Stimulated activated CD8-positive, alpha-beta memory T cell treated with anti-CD3 and anti-CD28 coated beads, Interleukin-7, amount 100 ng/mL, for 24 hours (primary cell): ENCODE data around the gene PTHLH.

Source experiments
- DNase-seq: peaks from one replicate; pipeline ENCODE4 v3.0.0-alpha.2; 2020; ENCODE audit warnings: low read depth

The PTHLH gene

GRCh38 chr12:27972721-27973120 is at the start of gene PTHLH:
Gene PTHLH (minus strand): TSS chr12:27972733. CDS start chr12:27969494, 3,239 bp downstream.
- no peak for DNase-seq

- no peak for DNase-seq
These were observed 49.2 kb upstream of the PTHLH start for GRCh38 chr12:28021704-28022103.

DNA sequence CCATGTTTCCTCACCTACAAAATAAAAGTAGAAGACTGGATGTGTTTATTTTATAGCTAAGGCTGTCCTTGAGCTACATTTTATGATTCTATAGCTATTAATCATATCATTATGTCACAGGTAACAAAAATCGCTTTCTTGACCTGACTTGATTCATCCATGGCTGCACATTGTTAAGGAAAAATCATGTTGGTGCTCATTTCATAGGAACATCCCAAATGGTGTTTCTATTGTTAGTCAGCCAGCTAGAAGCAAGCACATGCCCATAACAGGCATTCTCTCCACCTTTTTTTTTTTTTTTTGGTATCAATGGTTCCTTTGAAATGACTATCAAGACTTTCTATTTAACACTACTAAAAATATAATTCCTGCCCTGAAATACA is 45.3 kb upstream of the PTHLH start:
- no peak for DNase-seq

DNA sequence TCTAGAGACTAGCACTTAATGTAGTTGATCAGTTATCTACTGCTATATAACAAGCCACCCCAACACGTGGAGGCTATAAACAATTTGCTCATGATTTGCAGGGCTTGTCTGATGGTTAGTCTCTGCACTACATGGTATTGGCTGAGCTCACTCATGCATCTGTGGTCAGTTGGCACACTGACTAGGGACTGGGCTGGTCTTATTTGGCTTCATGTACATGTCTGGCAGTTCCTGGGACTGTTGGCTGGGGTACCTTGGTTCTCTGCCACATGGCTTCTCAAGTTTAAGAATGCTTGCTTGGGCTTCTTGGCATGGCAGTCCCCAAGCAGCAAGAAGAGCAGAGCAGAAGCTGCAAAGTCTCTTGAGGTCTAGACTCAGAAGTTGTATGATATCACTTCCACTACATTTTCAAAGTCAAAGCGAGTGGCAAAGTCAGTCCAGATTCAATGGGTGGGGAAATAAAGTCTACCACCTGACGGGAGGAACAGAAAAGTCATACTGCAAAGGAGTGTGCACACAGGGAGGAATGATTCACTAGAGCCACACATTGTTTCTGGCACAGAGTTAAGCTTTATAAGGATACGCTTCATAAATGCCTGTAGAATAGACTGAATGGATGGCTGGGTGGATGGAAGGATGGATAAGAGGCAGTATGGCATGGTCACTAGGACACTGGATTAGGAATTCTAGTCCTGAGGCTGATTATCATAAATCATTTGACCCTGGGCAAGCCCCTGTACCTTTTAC is 44.8 kb upstream of the PTHLH start:
- DNase-seq = no peak

GRCh38 chr12:28015165-28015564 is 42.6 kb upstream of the PTHLH start:
- DNase-seq = no peak

- DNase-seq = no peak
These were observed 41.7 kb upstream of the PTHLH start for GRCh38 chr12:28014196-28014595.

DNA sequence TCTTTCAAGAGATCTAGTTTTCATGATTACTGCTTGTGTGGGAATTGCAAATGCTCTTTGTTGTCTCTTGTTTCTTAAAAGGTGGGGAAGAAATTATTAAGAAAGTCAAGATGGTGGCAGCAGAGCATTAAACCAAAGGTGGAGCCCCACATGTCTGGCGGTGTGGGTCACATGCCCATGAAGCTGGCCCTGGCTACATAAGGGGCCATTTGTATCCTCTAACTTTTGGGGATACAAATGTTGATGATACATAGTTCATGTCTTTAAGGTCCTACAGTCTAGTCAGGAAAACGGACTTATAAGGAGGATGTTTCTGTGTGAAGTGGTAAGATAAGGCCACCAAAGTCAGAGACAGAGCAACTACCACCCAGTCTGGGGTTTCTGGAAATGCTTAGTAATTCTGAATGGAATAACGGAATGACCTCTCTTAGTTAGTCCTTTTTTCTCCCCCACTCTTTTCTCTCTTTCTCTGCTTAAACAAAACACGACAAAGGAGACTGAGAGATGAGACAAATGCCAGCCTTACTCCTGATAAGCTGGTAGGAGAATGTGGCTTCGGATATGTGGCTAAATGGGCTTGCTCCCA is 39.9 kb upstream of the PTHLH start:
- no peak for DNase-seq

DNA sequence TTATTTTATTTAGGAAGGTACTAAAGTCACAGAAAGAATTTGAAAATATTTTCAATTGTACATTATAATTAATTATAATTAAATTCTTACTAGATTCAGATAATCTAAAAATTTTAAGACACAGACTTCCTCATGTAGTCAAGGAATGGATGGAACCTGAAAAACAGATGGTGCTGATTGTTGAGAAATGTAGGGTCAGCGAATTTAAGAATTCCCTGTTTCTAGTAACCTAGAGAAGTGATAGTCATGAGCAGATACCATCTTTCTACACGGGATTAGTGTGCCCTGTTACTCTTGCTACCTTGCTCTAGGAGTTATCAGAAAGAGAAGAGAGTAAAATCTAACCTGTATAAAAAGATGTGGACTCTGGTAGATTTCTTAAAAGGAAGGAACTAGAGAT is 37.5 kb upstream of the PTHLH start:
- no peak for DNase-seq

DNA sequence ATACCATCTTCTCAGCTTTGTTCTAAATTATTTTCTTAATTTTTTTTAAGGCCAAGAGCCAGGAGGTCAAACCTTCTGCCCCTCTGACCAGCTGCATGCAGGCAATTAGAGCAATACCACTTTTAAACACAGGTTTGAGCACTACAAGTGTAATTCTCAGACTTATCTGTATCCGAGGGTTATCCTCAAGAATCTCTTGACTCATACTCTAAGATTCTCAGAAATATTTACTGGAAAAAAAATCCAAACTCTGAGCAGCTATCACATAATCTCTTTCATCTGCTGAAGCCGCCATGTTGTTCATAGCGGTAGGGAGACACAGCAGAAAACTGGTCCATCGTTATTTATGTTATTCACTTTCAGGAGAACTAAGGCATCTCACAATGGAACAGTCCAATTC is 27.4 kb upstream of the PTHLH start:
- no peak for DNase-seq

DNA sequence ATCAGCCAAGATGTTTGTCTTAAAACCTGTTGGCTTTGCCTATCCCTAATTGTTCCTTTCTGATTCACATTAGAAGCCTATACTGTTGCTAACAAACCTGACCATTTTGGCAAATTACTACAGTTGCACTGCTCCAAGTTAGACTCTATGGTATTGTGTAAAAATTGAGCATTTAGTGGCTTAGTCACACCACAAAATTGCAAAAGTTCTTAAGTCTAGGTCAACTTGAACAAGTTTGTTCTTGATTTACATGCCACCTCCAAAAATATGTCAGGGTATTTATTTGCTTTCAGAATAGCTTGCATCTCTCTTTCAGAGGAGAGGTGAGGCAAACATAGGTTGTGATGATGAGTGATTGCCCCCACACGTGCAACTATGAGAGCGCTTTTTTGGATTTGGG is 27.0 kb upstream of the PTHLH start:
- no peak for DNase-seq

- DNase-seq = no peak
These were observed 26.1 kb upstream of the PTHLH start for GRCh38 chr12:27998658-27999057.

DNA sequence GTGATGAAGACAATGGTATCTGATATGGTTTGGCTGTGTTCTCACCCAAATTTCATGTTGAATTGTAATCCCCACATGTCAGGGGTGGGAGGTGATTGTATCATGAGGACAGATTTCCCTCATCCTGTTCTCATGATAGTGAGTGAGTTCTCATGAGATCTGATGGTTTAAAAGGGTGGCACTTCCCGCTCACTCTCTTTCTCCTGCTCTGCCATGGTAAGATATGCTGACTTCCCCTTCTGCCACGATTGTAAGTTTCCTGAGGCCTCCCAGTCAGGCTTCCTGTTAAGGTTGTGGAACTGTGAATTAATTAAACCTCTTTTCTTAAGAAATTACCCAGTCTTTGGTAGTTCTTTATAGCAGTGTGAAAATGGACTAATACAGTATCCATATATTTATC is 25.6 kb upstream of the PTHLH start:
- DNase-seq = no peak

DNA sequence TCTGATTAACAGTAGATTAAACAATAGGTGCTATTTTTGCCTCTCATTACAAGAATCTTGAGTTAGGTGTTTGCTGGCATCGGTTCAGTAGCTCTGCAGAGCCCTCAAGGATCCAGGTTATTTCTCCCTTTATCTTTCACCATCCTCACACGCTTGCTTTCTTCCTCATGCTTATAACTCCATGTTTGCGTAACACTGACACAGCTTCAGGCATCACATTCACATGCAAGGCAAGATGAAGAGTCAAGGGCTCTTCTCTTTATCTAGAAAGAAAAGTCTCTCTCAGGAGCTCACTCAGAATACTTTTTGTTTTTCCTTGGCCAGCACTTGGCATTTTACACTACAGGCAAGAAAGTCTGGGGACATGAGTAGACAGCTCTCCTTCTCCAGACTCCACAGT is 24.2 kb upstream of the PTHLH start:
- DNase-seq = no peak

- DNase-seq = no peak
These were observed 22.9 kb upstream of the PTHLH start for GRCh38 chr12:27995406-27995805.

- no peak for DNase-seq
These were observed 16.2 kb upstream of the PTHLH start for GRCh38 chr12:27988594-27989233.

GRCh38 chr12:27987331-27987730 is 14.8 kb upstream of the PTHLH start:
- DNase-seq = no peak

GRCh38 chr12:27984275-27984674 is 11.7 kb upstream of the PTHLH start:
- no peak for DNase-seq

GRCh38 chr12:27982951-27983350 is 10.4 kb upstream of the PTHLH start:
- no peak for DNase-seq

- no peak for DNase-seq
These were observed 9.9 kb upstream of the PTHLH start for GRCh38 chr12:27982385-27982784.

GRCh38 chr12:27981874-27982273 is 9.3 kb upstream of the PTHLH start:
- DNase-seq = no peak

GRCh38 chr12:27979145-27979544 is 6.6 kb upstream of the PTHLH start:
- no peak for DNase-seq

DNA sequence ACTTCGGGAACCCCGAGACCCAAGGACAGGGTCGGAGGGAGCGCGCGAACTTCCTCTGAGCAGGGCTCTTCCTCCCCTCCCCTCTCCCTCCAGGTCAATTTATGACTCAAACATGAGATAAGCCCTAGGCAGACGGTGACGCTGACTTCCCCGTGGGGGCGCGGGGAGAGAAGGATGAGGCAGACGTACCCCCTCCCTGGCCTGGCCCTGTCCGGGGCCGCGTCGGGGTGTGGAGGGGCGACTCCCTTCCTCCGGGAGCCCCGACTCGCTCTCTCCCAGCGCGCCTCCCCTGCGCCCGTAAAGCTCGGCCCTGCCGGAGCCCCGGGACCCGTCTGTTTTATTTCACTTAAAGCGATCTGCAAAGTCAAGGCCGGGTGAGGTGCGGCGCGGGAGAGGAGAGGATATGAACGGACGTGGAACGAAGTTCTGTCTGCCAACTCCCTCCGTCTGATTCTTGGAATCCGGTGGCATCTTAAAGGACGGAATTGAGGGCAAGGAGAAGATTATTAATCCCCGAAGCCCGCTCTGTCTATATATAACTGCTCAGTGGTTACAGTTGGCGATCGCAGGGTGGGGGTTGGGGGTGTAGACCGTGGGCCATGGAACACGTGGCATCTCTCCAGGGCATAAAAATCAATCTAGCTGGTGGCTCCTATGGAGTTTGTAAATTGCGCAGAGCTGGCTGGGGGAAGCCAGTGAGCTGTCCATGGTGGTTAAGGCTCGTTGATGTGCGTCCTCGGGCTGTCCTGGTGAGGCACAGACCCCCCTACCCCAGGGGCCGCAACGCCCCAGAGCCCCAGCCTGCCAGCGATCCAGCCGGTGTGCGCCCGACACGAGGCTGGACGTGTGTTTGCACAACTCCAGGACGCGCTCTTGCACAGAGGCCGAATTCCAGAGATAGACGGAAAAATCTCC is 2.9 kb upstream of the PTHLH start:
- DNase-seq = no peak
